ENCODE measurements around the gene ARL9.

- TF ChIP-seq POLR2A (IDR thresholded peaks at IDR 0.05) (no peak), CTCF (IDR thresholded peaks at IDR 0.05 in 4 of 5, conservative IDR thresholded peaks at IDR 0.05 in 1 of 5) (no peak)
Measured at GRCh38 chr4:56552273-56552672, 46.7 kb downstream of the ARL9 start.
